Stimulated activated CD4-positive, alpha-beta T cell treated with anti-CD3 and anti-CD28 coated beads, Interleukin-12 subunit alpha, Interleukin-12 subunit beta, amount 100 ng/mL, for 24 hours (primary cell): ENCODE results near the gene LEKR1.
"Not testable (repeated sequence)": the region's sequence is repeated elsewhere in the genome, so short reads cannot be mapped to it uniquely, and the experiment has no call there.

Experiments used
- DNase-seq, 2 experiments: peaks; one replicate each; pipeline ENCODE4 v3.0.0-alpha.2; 2020; ENCODE audit warnings: low read depth in 2 of 2

The LEKR1 gene

DNA sequence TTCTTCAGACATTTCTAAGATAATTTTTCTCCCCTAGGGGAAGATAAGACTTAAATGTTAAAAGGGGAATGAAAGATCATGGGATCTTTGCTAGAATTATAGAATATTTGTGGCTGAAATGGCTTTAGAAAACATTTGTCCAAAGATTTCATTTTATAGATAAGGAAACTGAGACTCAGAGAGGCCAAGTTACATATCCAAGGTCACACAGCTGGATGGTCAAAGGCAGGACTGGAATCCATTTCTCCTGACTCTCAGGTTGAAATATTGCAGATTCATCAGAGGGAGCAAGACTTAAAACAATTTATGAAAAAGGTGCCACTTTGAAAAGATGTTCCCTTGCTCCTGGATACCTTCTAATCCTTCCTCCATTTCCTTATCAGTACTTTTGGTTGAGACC is 19.5 kb upstream of the LEKR1 start:
- no peak for DNase-seq

DNA sequence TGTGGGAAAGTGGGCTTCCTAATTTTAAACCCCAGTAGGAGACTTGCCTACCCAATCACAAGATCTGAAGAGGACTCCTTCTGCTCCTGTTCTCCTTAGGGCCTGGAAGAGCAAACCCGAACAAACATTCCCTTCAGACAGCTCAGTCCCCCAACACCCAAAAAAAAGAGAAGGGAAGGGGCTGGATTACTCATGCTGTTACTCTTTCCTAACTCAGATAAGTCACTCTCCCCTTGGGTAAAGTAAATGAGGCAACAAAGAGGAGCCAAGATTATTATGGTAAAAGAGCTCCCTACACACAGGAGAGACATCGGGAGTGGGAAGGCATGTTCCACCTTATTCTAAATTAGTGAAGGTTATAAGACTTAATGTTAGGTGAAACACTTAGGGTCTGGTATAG is 18.1 kb upstream of the LEKR1 start:
- DNase-seq, result no peak

DNA sequence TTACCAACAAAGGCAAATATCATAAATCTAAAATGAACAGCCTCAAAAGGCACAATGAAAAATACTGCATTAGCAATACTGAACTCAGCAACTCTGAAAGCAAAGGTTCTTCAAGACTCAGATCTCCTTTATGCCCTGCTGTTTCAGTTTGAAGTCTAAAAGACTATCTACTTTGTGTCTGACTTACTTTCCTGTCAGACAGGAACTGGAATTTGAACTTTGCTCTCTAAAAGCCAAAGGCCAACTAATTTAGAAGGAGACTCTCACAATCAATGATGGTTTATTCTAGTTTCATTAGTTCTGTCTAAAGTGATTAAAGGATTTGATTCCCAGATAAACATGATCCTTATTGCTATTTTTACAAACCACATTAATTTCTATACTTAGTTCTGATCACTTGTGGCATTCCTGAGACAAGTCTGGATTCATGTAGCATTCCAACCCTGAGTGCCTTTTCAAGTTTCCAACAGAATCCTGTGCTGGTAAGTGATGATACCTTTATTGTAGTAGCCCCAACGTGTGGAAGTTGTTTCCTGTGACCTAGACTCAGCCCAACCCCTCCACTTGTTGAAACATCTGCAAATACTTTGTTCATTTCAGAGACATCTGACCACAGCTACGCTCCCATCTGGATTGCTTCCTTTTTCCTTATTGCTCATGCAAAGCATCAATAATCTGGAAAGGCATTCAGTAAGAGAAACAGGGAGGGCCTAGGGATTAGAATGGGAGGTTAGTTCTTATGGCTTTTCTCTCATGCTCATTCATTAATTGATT is 14.9 kb upstream of the LEKR1 start:
- no peak for DNase-seq

DNA sequence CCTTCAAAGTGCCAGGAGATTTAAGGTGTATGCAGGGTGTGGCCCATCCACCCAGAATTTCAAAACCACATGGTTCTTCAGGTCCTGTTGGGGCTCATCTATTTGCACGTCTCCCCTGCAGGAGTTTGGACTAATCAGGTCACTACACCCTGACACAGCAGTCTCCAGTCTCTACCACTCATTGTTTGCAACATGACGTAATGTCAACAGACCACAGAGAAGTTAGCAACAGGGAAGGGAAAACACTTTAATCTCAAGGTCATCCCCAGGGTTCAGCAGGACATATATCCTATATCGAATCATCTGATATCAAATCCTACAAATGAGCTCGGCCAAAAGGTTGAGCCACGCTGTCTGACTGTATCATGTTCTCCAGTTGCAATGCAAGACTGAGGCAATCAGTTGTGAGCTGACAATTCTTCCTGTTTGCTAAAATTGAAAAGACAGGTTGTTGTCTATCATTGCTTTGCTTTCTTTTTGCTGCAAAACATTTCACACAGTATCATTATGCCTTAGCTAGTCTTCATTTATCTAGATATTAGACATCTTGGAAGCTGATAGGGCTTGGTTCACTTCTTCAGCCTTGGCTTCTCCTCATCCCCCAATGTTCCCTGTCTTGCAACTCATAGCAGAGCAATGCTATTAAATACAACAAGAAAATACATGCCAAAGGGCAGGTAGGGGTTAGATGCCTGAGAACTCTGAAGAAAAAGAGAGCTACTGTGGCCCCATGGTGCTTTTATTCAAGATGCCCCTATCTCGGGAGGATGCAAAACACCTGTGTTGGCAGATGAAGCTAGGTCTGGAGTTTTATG is 13.4 kb upstream of the LEKR1 start:
- DNase-seq, result no peak

DNA sequence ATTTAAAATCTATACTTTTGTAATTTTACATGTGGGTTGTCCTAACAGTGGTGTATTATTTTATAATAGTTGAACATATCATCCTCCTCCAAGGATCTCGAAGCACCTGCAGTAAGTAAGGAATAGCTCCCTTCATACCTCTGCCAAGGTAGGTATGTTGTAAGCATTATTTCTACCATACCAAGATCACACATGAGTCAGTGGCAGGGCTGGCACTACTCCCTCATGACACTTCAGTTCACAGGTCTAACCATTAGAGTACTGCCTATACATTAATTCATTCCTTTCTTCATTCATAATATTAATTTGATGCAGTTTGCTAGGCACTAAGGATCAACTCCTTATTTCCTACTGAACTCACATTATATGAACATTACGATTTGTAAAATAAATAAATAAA is 11.9 kb upstream of the LEKR1 start:
- DNase-seq, result no peak

DNA sequence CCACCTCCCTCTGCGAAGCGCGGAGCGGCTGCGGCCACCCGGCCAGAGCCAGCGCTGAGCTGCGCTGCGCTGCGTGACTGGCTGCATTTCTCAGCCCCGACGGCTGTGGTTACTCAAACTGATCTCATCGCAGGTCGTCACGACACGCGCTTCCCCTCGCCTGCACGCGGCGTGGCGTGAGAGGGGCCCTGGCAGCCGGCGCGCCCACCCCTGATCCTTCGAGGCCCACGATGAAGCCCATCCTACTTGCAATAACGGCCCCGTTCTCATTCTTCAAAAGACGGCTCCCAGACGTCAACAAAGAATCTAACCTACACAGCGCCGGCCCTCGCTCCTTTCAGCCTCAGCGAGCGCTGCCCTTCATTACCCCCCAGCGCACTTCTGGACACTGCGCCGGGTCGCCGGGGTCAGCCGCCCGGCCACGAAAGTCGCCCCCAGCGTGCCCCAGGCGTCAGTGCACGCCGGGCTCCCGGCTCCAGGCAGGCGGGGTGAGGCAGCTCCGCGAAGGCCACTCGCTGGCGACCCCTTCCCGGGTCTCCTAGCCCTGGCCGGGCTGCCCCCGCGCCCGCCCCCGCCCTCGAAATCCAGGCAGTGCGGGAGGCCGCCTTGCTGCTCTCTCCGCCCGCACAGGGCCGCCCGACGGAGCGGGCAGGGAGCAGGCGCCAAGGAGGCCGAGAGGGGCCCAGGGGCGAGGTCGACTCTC is 9.9 kb upstream of the LEKR1 start:
- DNase-seq, result peak; percentile 8 to 11

DNA sequence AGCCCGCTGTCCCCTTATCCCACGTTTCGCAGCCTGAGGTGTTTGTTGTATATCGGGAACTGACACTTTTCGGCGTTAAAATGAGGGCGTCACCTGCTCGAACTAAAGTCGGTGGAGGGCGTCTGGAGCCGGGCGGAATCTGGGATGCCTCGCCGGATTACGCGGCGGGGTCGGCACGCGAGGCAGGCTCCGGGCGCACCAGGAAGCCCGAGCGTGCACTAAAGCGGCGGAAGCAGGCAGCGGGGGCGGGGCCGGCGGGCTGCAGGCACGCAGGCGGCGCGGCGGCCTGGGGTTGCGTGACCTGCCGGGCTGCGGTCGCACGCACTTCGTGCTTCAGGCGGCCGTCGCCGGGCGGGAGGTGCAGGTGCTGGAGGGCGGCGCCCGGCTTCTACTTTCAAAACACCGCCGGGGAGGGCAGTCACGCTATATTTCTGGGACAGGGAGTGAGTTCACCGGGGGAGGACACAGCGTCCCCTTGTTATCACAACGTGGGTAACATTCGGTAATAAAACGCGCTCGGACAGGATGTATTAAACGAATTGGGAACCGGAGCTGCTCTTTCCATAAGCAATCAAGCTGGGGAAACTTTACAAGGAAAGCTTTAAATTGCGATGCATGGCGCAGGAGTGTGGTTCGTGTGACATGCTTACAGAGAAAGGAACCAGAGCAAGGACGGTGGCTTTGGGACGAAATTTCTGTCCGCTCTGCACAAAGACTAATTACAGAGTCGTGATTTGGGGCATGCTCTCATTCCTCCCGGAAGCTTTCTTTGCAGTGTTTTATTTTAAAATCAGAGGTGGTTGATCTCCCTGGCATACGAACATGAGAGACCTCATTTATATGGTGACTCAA is 9.1 kb upstream of the LEKR1 start:
- DNase-seq, result peak; percentile 80 to 85

DNA sequence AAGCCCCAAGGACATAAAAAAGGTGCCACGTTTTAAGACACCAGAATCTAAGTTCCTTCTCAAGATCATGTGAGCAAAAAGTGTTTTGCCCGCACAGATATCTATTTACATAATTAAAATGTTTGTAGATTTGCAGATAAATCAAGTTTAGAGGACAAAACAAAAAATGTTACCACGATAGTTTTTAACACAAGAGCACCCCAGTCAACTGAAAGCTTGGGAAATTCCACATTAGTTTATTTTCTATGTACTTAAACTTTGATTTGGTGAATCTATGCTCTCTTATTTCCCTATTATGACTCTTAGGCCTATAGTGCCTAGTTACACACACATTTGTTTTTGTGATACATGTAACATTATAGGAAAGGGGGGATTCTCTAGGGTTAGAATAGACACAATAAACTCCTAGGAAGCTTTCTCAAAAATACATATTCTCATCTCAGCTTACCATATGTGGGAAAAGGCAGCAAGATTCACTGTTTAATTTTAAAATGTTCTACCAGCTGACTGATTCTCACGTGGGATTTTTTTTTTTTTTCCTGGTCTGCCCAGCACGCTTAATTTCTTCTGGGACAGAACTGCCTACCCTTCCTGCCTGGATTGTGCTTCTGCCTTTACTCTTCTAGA is 8.4 kb upstream of the LEKR1 start:
- no peak for DNase-seq

DNA sequence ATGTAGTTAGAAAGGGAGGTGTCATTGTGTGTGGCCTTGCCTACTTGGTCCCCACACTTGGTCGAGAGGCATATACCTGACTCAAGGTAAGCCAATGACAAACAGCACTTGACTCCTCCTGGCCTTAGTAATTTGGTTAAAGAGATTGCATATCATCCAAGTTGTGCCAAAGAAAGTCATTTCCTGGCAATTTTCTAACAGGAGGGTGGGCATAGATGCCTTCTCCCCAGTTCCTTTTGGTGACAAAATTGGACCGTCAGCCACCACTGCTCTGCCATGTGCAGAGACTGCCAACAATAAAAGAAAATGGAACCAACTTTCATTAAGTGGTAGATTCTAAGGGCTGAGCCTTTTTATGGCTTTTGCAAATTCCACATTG is 7.9 kb upstream of the LEKR1 start:
- no peak for DNase-seq

DNA sequence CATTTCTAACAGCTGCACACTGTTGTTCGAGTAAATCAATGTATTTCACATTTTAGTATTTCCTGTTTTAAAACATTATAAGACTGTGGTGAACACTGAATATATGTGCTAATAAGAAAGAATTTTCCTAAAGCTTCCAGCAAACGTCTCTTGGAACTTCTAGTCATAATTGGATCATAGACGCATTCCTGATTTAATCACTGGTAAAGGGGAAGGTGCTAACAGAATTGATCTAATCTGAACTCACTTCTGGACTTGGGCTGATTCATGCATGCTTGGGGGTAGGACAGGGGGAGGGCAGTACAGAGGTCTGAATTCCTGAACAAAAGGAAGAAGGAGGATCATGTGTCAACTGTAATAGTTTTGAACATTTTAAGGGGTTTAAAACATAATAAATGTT is 7.3 kb upstream of the LEKR1 start:
- no peak for DNase-seq

DNA sequence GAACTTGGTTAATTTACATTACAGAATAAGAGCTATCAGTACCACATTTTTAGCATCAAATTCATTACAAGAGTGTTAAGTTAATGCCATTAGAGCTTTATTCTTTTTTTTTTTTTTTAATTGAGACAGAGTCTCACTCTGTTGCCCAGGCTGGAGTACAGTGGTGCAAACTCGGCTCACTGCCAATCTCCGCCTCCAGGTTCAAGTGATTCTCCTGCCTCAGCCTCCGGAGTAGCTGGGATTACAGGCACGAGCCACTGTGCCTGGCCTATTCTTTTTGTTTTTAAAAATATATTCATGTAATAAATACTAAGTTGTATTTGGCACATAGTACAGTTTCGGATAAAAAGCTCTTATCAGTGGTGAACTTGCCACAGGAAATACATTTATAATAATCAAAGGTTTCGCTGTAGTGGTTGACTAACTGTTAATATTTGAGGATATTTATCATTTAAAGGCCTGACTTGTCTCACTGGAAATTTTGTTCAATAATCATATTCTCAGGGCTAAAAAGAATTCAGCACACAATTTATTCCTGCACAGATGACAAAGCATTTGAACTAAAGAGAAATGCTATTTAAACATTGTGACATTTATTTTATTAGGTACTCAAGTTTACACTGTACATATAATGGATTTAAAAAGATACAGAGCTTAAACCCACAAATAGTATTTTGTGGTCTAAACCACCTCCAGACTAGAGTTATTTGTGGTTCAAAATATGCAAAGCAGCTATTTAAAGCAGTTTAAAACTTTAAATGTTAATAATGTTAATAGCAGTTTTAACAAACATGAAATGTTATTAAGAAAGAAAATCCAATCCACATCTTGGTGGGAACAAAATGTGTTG is 6.1 kb upstream of the LEKR1 start:
- DNase-seq, result no peak

DNA sequence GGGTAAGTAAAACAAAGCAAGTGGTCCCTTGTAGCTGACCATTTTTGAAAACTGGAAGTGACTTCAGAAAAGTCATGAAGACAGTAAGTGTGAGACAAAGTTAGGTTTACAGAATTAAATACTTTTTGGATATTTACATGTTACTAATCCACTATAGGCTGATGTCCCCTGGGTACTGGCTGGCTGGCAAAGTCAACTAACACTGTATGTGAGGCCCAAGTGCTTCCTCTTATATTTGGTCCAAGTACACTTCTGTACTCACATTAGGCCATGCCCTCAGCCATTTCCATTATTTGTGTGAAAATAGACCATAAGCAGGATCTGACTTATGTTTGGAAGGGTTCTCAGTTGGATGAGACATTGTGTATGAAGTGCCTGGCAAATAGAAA is 5.5 kb upstream of the LEKR1 start:
- no peak for DNase-seq

DNA sequence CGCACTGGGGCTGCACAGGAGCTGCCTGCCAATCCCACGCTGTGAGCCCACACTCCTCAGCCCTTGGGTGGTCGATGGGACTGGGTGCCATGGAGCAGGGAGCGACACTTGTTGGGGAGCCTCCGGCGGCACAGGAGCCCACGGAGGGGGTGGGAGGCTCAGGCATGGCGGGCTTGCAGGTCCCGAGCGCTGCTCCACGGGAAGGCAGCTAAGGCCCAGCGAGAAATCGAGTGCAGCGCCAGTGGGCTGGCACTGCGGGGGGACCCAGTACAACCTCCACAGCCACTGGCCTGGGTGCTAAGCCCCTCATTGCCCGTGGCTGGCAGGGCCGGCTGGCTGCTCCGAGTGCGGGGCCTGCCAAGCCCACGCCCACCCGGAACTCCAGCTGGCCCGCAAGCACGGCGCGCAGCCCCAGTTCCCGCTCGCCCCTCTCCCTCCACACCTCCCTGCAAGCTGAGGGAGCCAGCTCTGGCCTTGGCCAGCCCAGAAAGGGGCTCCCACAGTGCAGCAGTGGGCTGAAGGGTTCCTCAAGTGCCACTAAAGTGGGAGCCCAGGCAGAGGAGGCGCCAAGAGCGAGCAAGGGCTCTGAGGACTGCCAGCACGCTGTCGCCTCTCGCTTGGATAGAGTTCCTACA is 3.4 kb upstream of the LEKR1 start:
- not testable (repeated sequence) for DNase-seq

DNA sequence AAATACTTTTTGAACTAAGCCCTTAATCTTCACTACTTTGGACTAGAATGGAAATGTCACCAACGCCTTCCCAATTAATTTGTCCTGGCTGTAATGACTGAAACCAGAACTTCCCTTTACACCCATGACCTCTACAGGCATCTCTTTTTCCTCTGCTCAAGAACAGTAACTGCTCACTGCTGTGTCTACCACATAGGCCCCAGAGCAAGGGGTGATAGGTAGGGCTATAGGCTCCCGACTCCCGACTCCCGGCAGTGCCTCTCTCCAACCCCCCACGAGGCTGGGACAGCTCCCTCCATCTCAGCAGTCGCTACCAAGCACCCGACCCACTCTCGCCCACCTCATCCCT is 384 bp upstream of the LEKR1 start:
- DNase-seq, result no peak

DNA sequence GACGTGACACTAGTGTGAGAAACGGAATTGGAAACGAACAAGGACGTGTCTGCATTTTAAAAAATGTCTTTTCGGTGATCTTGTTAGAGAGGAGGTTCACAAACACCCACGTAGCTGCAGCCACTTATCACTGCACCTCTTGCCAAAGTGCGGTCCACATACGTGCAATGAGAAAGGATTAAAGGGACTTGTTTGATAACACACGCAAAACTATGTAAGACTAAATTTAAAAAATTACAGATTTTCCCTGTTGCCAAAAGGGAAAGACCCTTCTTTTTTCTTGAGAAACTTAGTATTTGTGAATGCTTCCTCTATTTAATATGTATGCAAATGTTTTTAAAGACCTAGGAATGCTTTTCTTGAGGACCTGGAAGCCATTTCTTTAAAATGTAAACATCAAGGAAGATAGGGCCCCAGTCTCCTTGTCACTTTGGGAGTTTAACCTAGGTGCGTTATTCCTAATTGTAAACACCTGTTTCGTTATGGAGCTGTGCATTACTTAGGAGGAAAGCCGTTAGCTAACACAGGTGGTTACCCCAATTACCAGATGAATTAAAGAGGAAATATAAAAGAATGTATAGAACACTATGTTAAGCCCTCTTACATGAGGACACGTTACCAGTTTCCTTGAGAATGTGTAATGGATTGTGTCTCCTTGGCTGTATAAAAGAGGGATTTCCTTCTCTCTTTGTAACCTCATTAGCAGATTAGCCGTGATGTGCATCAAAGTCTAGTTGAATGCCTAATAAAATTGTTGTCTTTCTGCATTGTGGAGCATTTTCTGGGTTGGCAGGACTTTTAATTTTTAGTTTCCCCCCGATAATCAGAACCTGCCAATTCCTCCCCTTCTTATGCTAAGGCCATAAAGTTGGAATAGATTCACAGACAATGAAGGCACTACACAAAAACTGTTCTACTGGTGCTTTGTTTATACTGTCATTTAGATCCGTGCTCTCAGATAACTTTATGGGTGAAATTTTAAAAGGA is 1.0 kb downstream of the LEKR1 start:
- no peak for DNase-seq

DNA sequence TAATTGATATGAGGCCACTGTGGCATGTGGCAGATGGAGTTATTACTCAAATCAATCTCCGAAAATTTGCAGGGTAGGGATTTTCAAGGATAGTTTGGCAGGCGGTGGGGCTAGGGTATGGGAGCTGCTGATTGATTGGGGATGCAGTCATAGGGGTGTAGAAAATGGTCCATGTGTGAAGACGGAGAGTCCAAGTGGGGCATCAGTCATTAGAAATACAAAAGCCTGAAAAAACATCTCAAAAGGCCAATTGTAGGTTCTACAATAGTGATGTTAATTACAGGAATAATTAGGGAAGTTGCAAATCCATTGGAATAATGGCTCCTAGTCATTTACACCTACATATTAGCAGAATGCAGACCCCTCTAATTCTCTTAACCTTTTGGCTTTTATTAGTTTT is 4.9 kb downstream of the LEKR1 start:
- DNase-seq, result no peak

DNA sequence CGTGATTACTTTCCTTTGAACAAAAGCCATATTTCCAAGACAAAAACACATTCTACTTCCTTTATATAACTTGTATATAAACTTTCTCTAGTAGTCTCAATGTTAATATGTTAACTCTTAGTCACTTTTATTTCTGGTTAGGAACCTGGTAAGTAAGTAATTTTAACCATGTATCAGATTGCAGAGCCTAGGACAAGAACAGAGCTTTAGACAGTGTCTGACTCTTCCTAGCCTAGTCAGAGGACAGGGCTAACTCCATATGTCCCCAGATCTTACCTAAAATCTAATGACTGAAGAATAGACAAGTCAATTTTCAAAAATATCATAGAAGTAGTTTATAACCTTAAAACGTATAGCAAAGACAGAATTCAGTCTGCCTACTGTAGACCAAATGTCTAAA is 8.3 kb downstream of the LEKR1 start:
- no peak for DNase-seq

DNA sequence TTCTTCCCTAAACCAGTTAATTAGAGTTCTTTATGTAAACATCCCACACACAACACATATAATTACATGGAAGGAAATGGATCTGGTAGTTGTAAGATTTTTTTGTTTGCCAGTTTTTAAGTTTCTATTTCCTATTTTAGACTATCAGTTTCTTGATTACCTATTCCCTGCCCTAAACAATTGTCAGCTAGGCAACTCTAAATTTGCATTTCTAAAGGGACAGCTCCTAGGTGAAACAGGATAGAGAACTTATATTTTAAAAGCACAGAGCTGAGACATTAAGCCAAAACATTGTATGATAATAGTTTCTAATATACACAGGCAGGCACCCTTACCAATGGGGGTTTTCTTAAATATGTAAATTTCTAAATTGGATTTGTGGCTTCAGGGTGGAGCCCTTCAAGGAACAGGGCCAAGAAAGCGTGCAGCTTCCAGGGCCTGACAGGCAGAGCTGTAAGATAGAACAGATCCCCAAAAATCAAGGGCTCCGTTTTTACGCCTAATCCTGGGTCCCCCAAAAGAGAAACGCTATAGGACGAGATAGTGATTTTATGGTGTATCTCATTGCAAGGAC is 8.9 kb downstream of the LEKR1 start:
- no peak for DNase-seq
